GM18520 (cell line): ENCODE measurements around the gene RBMXL3.
"Not testable (repeated sequence)": the region's sequence is repeated elsewhere in the genome, so short reads cannot be mapped to it uniquely, and the experiment has no call there.

Source experiments
- ATAC-seq: cut with Tn5 transposase; IDR thresholded peaks from one replicate; pipeline ENCODE4 v1.9.1; 2021; ENCODE audit not compliant: unreplicated experiment

The RBMXL3 gene

GRCh38 chrX:115189110-115189509, at the start of gene RBMXL3:
Gene RBMXL3, plus strand, starts transcription at chrX:115189410. Its CDS starts 32 bp downstream, at chrX:115189442.
- ATAC-seq: no peak

GRCh38 chrX:115142057-115142456, 47.2 kb upstream of the RBMXL3 start:
- ATAC-seq: no peak

GRCh38 chrX:115147220-115147619, 42.0 kb upstream of the RBMXL3 start:
- ATAC-seq: no peak

- ATAC-seq: no peak
Measured at GRCh38 chrX:115173181-115173580, 16.0 kb upstream of the RBMXL3 start.

DNA sequence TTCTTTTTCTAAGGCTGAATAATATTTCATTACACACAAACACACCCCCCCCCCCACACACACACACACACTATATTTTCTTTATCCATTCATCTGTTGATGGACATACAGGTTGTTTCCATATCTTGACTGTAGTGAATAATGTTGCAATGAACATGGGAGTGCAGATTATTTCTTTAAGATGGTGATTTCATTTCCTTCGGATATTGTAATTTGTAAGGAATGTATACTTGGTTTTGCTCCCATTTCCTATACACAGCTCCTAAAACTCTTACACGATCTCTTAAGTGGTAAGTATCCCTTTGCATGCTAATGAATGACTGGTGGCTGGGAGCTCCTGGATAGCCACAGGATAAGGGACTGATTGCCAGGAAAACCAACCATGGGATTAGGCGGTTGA, 14.7 kb upstream of the RBMXL3 start:
- ATAC-seq: no peak

DNA sequence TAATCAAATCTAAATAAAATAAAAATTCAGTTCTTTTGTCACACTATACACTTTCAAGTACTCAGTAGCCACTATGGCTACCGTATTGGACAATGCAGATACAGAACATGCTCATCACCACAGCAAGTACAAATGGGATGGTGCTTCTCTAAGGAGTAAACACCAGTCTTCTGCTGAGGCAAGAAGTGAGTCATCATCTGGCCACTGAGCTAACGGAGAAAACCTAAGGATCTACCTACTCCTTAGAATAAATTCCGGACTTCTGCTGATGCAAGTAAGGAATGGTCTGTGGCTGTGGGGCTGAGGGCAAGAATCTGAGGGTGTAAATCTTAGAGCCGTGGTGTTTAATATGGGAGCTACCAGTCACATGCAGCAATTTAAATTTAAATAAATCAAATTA, 11.3 kb upstream of the RBMXL3 start:
- no peak for ATAC-seq

GRCh38 chrX:115178473-115178872, 10.7 kb upstream of the RBMXL3 start:
- ATAC-seq: no peak

DNA sequence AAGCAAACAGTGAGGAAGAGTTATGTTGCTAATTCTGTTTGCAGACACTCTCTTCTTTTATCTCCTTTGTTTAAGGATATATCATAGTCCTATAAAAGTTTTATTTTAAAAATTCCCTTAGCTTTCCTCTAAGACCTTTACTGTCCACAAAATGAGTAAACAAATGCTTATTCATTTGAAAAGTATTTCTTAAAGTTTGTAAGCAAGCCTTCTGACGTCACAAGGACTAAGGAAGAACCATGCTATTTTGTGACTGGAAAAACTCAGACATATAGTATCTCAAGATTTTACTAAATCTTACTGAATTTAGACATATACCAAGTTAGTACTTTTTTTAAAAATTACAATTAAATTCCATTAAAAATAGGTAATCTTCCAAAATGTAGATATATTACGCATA, 5.2 kb upstream of the RBMXL3 start:
- no peak for ATAC-seq

- no peak for ATAC-seq
Measured at GRCh38 chrX:115189646-115190635, 731 bp downstream of the RBMXL3 start.

DNA sequence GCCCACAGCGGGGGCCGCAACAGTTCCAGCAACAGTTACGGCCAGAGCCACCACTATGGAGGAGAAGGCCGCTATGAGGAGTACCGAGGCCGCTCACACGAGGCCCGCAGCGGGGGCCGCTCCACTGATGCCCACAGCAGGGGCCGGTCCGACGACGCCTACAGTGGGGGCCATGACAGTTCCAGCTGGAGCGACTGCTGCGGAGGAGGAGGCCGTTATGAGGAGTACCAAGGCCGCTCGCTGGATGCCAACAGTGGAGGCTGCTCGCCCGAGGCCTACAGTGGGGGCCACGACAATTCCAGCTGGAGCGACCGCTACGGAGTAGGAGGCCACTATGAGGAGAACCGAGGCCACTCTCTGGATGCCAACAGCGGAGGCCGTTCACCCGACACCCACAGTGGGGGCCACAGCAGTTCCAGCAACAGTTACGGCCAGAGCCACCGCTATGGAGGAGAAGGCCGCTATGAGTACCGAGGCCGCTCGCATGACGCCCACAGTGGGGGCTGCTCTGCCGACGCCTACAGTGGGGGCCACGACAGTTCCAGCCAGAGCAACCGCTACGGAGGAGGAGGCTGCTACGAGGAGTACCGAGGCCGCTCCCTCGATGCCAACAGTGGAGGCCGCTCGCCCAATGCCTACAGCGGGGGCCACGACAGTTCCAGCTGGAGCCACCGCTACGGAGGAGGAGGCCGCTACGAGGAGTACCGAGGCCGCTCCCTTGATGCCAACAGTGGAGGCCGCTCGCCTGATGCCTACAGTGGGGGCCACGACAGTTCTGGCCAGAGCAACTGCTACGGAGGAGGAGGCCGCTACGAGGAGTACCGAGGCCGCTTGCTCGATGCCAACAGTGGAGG, 1.7 kb downstream of the RBMXL3 start:
- no peak for ATAC-seq

DNA sequence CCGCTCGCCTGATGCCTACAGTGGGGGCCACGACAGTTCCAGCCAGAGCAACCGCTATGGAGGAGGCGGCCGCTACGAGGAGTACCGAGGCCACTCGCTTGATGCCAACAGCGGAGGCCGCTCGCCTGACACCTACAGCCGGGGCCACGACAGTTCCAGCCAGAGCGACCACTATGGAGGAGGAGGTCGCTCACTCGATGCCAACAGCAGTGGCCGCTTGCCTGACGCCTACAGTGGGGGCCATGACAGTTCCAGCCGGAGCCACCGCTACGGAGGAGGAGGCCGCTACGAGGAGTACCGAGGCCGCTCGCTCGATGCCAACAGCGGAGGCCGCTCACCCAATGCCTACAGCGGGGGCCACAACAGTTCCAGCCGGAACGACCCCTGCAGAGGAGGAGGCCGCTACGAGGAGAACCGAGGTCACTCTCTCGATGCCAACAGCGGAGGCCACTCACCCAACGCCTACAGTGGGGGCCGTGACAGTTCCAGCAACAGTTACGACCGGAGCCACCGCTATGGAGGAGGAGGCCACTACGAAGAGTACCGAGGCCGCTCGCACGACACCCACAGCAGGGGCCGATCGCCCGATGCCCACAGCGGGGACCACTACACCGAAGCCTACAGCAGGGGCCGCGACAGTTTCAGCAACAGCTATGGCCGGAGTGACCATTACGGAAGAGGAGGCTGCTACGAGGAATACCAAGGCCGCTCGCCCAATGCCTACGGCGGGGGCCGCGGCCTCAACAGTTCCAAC, 2.5 kb downstream of the RBMXL3 start:
- ATAC-seq: no peak

GRCh38 chrX:115192244-115192700, 3.1 kb downstream of the RBMXL3 start:
- no peak for ATAC-seq

DNA sequence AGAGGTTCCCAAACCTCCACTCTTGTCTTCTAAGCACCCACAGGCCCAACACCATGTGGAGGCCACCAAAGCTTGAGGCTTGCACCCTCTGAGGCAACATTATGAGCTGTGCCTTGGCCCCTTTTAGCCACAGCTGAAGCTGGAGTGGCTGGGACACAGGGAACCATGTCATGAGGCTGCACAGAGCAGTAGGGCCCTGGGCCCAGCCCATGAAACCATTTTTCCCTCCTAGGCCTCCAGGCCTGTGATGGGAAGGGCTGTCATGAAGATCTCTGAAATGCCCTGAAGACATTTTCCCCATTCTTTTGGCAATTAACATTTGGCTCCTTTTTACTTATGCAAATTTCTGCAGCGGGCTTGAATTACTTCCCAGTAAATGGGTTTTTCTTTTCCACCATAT, 14.8 kb downstream of the RBMXL3 start:
- ATAC-seq: no peak

DNA sequence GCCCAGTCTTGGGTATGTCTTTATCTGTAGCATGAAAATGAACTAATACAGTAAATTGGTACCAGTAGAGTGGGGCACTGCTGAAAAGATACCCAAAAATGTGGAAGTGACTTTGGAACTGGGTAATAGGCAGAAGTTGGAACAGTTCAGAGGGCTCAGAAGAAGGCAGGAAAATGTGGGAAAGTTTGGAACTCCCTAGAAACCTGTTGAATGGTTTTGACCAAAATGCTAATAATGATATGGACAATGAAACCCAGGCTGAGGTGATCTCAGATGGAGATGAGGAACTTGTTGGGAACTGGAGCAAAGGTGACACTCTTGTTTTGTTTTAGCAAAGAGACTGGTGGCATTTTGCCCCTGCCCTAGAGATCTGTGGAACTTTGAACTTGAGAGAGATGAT, 20.3 kb downstream of the RBMXL3 start:
- not testable (repeated sequence) for ATAC-seq

- no peak for ATAC-seq
Measured at GRCh38 chrX:115214151-115214550, 24.9 kb downstream of the RBMXL3 start.

GRCh38 chrX:115214605-115215004, 25.4 kb downstream of the RBMXL3 start:
- ATAC-seq: no peak

GRCh38 chrX:115217346-115217745, 28.1 kb downstream of the RBMXL3 start:
- not testable (repeated sequence) for ATAC-seq

DNA sequence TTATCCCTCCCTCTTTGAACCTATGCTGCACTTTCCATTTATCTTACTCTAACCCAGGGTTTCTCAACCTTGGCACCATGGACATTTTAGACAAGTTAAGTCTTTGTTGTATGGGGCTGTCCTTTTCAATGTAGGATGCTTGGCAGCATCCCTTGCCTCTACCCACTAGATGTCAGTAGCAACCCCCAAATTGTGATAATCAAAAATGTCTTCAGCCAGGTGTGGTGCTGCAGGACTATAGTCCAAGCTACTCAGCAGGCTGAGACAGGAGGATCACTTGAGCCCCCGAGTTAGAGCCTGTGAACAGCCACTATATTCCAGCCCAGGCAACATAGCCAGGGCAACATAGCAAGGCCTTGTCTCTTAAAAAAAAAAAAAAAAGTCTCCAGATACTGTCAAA, 37.7 kb downstream of the RBMXL3 start:
- ATAC-seq: no peak

GRCh38 chrX:115229337-115230003, 40.3 kb downstream of the RBMXL3 start:
- no peak for ATAC-seq

DNA sequence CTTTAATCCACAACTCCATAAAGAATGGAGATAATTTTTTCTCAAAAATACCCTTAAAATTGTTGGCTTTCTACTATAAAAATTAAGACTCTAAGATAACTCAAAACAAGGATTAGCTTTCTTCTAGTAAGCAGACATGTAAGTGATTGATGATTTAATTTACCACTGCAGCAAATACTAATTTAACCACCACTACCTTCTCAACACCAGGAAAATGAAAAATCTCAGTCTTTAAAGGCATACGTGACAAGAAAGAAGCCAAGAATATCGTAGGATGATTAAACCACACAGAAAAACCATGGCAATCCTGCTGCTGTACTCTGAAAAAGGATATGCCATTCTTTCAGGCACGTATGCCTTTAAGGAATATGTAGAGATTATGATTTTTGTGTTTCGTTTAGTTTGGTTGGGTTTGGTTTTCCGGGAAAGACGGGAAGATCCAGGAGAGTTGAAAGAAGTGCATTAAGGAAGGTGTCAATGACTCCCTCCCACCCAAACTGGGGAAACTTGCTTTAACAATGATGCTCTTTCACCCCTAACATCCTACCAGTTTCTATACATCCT, 43.8 kb downstream of the RBMXL3 start:
- no peak for ATAC-seq
